ENCODE results near the gene NEURL3.

Gene NEURL3

GRCh38 chr2:96548558-96549465 lies 43.7 kb upstream of the NEURL3 start:
- peaks cover 13% of the 10 kb centered on the region for H3K4me1 ChIP-seq (ENCODE audit: control insufficient read depth, insufficient read depth, low read length)
- no peaks in the 10 kb centered on the region for H3K36me3 ChIP-seq (ENCODE audit: control insufficient read depth, insufficient read depth, low read length)
- H3K27me3 ChIP-seq (ENCODE audit: control insufficient read depth, insufficient read depth, low read length), result peaks cover 8% of the 10 kb centered on the region
- no peak overlapping the region for H3K9ac ChIP-seq (ENCODE audit: low read depth, low read length)
- no peaks in the 10 kb centered on the region for H3K9me3 ChIP-seq (ENCODE audit: control insufficient read depth, insufficient read depth, low read length)
- H3K4me3 ChIP-seq (ENCODE audit: low read depth, low read length), result no peak overlapping the region

- Histone ChIP-seq H3K36me3 (ENCODE audit: control insufficient read depth, insufficient read depth, low read length) (no peaks in the 10 kb centered on the region), H3K9me3 (ENCODE audit: control insufficient read depth, insufficient read depth, low read length) (no peaks in the 10 kb centered on the region), H3K9ac (ENCODE audit: low read depth, low read length) (no peak overlapping the region), H3K27me3 (ENCODE audit: control insufficient read depth, insufficient read depth, low read length) (peaks cover 15% of the 10 kb centered on the region), H3K4me3 (ENCODE audit: low read depth, low read length) (peak overlapping the region; percentile 45), H3K4me1 (ENCODE audit: control insufficient read depth, insufficient read depth, low read length) (peaks cover 13% of the 10 kb centered on the region)
Observed at GRCh38 chr2:96547731-96548171, 42.6 kb upstream of the NEURL3 start.

DNA sequence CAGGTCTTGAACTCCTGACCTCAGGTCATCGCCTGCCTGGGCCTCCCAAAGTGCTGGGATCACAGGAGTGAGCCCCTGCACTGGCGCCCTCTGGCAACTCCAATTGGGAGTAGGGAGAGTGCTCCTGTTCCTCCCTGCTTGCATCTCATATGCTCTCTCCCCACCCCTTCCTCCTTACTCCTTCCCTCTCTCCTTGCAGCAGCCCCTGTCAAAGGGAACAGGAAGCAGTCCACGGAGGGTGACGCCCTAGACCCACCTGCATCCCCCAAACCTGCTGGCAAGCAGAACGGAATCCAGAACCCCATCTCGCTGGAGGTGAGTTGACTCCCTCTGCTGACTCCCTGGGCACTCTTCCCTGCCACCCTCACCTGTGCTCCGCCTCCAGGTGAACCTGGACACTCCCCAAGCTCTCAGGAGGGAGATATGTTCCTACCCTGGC lies 42.1 kb upstream of the NEURL3 start:
- H3K4me1 ChIP-seq (ENCODE audit: control insufficient read depth, insufficient read depth, low read length), result peaks cover 13% of the 10 kb centered on the region
- peaks cover 17% of the 10 kb centered on the region for H3K27me3 ChIP-seq (ENCODE audit: control insufficient read depth, insufficient read depth, low read length)
- H3K36me3 ChIP-seq (ENCODE audit: control insufficient read depth, insufficient read depth, low read length), result no peaks in the 10 kb centered on the region
- no peak overlapping the region for H3K9ac ChIP-seq (ENCODE audit: low read depth, low read length)
- H3K9me3 ChIP-seq (ENCODE audit: control insufficient read depth, insufficient read depth, low read length), result no peaks in the 10 kb centered on the region
- H3K4me3 ChIP-seq (ENCODE audit: low read depth, low read length), result peak overlapping the region; percentile 45

- H3K4me3 ChIP-seq (ENCODE audit: low read depth, low read length), result no peak overlapping the region
- no peaks in the 10 kb centered on the region for H3K9me3 ChIP-seq (ENCODE audit: control insufficient read depth, insufficient read depth, low read length)
- H3K27me3 ChIP-seq (ENCODE audit: control insufficient read depth, insufficient read depth, low read length), result peaks cover 18% of the 10 kb centered on the region
- no peak overlapping the region for H3K9ac ChIP-seq (ENCODE audit: low read depth, low read length)
- H3K4me1 ChIP-seq (ENCODE audit: control insufficient read depth, insufficient read depth, low read length), result peaks cover 13% of the 10 kb centered on the region
- H3K36me3 ChIP-seq (ENCODE audit: control insufficient read depth, insufficient read depth, low read length), result no peaks in the 10 kb centered on the region
Observed at GRCh38 chr2:96546797-96547196, 41.6 kb upstream of the NEURL3 start.

GRCh38 chr2:96546321-96546720 lies 41.2 kb upstream of the NEURL3 start:
- peaks cover 13% of the 10 kb centered on the region for H3K4me1 ChIP-seq (ENCODE audit: control insufficient read depth, insufficient read depth, low read length)
- H3K36me3 ChIP-seq (ENCODE audit: control insufficient read depth, insufficient read depth, low read length), result no peaks in the 10 kb centered on the region
- no peak overlapping the region for H3K4me3 ChIP-seq (ENCODE audit: low read depth, low read length)
- H3K9ac ChIP-seq (ENCODE audit: low read depth, low read length), result no peak overlapping the region
- H3K27me3 ChIP-seq (ENCODE audit: control insufficient read depth, insufficient read depth, low read length), result peaks cover 22% of the 10 kb centered on the region
- no peaks in the 10 kb centered on the region for H3K9me3 ChIP-seq (ENCODE audit: control insufficient read depth, insufficient read depth, low read length)

DNA sequence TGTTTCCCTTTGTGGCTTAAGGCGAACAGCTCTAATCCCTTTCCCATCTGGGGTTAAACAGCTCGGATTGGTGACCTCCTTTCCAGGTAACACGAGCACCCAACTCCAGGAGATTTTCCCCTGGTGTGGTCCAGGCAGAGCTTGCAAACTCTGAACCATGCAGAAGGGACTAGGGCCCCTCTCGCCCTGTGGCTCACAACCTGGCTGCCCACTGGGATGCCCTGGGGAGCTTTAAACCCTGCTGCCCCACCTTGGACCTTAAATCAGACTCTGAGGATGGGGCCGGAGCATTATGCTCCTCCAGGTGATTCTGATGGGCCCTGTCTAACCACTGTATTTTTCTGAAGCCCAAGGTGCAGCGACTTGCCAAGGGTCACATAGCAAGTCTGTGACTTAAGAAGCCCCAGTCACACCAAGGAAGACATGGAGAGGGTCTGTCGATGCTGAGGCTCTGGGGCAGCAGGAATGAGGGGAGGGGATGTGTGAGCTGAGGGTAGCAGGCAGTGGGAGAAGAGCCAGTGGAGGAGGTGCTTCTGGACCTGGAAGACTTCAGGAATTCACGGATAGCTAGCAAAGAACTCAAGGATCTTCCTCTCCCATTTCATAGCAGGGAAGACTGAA lies 37.3 kb upstream of the NEURL3 start:
- H3K9ac ChIP-seq (ENCODE audit: low read depth, low read length), result no peak overlapping the region
- H3K4me1 ChIP-seq (ENCODE audit: control insufficient read depth, insufficient read depth, low read length), result peaks cover 21% of the 10 kb centered on the region
- no peak overlapping the region for H3K4me3 ChIP-seq (ENCODE audit: low read depth, low read length)
- H3K9me3 ChIP-seq (ENCODE audit: control insufficient read depth, insufficient read depth, low read length), result no peaks in the 10 kb centered on the region
- H3K27me3 ChIP-seq (ENCODE audit: control insufficient read depth, insufficient read depth, low read length), result peaks cover 48% of the 10 kb centered on the region
- H3K36me3 ChIP-seq (ENCODE audit: control insufficient read depth, insufficient read depth, low read length), result no peaks in the 10 kb centered on the region

DNA sequence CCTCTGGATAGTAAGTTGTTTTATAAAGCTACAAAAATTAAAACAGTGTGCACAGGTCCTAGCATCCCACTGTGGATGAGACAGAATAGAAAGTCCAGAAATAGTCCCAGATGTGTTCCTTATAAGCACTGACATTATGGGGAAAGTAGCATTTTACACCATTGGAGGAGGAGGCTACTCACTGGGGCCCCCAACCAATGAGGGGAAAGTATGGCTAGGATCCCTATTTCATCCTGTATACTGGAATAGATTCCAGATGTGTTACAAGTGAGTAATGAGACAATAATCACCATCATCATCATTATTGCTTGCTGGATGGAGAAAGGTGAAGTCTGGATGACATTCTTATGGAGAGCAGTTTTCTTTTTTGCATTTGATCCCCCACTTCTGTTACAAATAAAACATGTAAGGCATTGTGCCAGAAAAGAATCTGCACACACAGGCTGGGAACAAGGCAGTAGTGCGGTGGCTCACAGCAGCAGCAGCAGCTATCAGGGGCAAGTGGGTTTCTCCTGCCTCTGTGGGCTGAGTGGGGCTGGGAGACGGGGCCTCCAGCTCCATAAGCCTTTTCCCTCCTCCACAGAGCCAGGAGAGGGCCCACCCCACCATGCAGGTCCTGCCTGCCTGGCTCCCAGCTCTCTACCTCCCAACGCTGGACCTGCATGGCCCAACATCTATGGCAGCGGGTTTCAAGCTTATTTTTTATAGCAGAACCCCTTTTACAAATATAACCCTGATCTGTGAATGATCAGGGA lies 36.4 kb upstream of the NEURL3 start:
- Histone ChIP-seq H3K9me3 (ENCODE audit: control insufficient read depth, insufficient read depth, low read length) (no peaks in the 10 kb centered on the region), H3K9ac (ENCODE audit: low read depth, low read length) (no peak overlapping the region), H3K27me3 (ENCODE audit: control insufficient read depth, insufficient read depth, low read length) (peaks cover 51% of the 10 kb centered on the region), H3K36me3 (ENCODE audit: control insufficient read depth, insufficient read depth, low read length) (no peaks in the 10 kb centered on the region), H3K4me1 (ENCODE audit: control insufficient read depth, insufficient read depth, low read length) (peaks cover 16% of the 10 kb centered on the region), H3K4me3 (ENCODE audit: low read depth, low read length) (no peak overlapping the region)

DNA sequence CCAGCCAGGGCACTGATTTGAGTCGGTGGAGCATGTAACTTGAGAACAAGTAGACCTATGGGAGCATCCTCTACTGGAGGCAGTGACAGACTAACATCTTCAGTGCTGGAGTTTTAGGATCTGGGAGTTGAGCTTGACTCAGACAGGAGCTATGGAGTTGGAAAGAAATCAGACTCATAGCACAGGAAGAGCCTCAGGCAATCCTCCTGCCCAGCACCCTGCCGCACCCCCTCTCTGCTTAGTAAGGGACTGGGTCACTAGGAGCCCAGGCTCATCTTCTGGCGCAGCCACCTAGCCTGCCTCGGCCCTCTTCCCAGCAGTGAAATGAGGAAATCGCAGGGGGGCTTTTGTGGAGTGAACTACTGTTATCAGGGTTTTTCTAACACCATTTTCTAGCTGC lies 35.0 kb upstream of the NEURL3 start:
- H3K4me1 ChIP-seq (ENCODE audit: control insufficient read depth, insufficient read depth, low read length), result peaks cover 15% of the 10 kb centered on the region
- no peak overlapping the region for H3K4me3 ChIP-seq (ENCODE audit: low read depth, low read length)
- peaks cover 51% of the 10 kb centered on the region for H3K27me3 ChIP-seq (ENCODE audit: control insufficient read depth, insufficient read depth, low read length)
- no peak overlapping the region for H3K9ac ChIP-seq (ENCODE audit: low read depth, low read length)
- no peaks in the 10 kb centered on the region for H3K36me3 ChIP-seq (ENCODE audit: control insufficient read depth, insufficient read depth, low read length)
- H3K9me3 ChIP-seq (ENCODE audit: control insufficient read depth, insufficient read depth, low read length), result no peaks in the 10 kb centered on the region

DNA sequence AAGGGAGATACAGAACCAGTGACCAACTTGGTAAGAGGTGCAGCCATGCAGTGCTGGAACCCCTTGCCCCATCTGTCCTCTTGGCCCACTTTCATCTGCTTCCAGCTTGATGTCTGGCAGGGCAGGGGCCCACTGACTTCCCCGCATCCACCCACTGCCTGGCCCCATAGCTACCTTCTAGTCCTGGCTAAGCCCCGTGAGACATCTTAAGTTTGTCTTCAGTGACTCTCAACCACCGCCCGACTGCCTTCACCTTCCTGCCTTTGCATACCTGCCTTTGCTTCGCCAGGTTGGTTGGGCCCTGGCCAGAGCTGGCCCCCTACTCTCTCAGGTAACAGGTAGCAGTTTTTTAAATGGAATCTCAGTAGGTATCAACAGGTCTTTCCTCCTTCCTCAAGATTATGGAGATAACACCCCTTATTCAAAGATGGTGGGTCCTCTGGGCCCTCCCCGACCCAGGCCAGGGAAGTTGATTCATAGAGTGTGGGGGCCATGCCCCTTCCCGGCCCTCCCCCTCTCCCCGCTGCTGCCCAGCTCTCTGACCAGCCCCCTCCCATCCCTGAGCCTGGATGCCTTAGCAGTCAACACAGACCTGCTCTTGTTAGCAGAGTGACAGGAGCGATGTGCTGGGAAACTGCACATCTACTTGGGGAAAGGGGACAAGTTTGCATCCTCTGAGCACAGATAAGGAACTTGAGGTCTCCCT lies 34.2 kb upstream of the NEURL3 start:
- Histone ChIP-seq H3K9me3 (ENCODE audit: control insufficient read depth, insufficient read depth, low read length) (no peaks in the 10 kb centered on the region), H3K27me3 (ENCODE audit: control insufficient read depth, insufficient read depth, low read length) (peaks cover 47% of the 10 kb centered on the region), H3K4me1 (ENCODE audit: control insufficient read depth, insufficient read depth, low read length) (peaks cover 15% of the 10 kb centered on the region), H3K9ac (ENCODE audit: low read depth, low read length) (no peak overlapping the region), H3K4me3 (ENCODE audit: low read depth, low read length) (peak overlapping the region; percentile 66), H3K36me3 (ENCODE audit: control insufficient read depth, insufficient read depth, low read length) (no peaks in the 10 kb centered on the region)

- Histone ChIP-seq H3K4me3 (ENCODE audit: low read depth, low read length) (peak overlapping the region; percentile 66), H3K36me3 (ENCODE audit: control insufficient read depth, insufficient read depth, low read length) (no peaks in the 10 kb centered on the region), H3K27me3 (ENCODE audit: control insufficient read depth, insufficient read depth, low read length) (peaks cover 42% of the 10 kb centered on the region), H3K9ac (ENCODE audit: low read depth, low read length) (no peak overlapping the region), H3K9me3 (ENCODE audit: control insufficient read depth, insufficient read depth, low read length) (no peaks in the 10 kb centered on the region), H3K4me1 (ENCODE audit: control insufficient read depth, insufficient read depth, low read length) (peaks cover 15% of the 10 kb centered on the region)
Observed at GRCh38 chr2:96538487-96539214, 33.5 kb upstream of the NEURL3 start.

All from iPS-15b (cell line).